Femur (tissue), 1 donor: ENCODE data around the gene CDH12.
"Not testable (repeated sequence)": the region's sequence is repeated elsewhere in the genome, so short reads cannot be mapped to it uniquely, and the experiment has no call there.

Experiments used
- DNase-seq: peaks from one replicate; pipeline ENCODE4 v3.0.0-alpha.2; 2017

CDH12 gene

GRCh38 chr5:22411554-22412349, 441.4 kb downstream of the CDH12 start:
- DNase-seq, result no peak

- no peak for DNase-seq
Measured at GRCh38 chr5:22391956-22392355, 461.2 kb downstream of the CDH12 start.

GRCh38 chr5:22390888-22391287, 462.3 kb downstream of the CDH12 start:
- DNase-seq, result no peak

DNA sequence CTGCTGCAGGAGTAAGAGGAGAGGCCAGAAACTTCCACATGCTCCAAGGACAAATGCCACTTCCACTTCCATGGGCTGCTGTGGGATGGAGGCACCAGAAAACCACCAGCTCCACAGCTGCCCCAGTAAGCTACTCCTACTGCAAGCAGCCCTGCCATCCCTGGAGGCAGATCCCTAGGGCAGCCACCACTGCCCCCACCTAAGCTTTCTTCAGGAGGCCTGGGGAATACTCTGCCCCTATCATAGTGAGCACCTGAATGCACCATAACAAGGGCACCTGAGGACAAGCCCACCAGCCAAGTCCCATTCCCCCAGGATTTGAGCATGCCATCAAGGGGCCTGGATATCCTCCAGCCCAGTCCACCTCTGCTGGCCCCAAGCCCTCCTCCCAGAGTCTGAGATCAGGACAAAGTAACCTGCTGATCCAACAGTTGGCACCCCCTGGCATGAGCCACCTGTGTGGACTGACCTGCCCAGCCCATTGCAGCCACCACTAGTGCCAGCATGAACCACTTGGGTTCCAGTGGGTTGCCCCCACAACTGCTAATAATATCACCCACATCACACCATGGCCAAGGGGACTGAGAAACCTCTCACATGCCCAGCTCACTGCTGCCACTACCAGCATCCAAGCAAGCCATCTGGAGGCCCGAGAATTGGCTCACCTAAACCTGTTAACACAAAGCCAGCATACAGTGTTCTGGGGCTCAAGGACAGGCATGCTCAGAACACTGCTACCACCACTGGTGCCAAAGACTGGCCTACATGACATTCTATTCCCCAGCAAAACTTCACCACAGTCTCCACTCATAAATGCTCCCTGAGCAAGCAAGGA, 480.1 kb downstream of the CDH12 start:
- no peak for DNase-seq

DNA sequence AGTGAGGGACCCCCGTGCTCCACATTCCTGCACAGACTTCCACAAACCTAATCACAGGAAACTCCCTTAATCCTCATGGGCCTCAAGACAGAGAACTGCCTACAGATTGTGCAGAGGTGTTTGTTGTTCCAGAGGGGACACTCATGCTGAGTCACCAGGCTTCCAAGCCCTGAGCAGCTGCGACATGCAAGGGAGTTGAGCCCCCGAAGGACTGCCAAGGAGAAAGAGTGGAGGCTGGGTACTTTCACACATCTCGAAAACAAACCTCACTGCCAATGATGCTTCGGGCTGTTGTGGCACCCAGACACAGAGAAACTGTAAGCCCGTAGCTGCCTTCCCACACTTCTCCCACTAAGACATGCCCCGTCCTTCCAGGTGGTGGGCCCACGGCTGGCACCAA, 480.8 kb downstream of the CDH12 start:
- no peak for DNase-seq

GRCh38 chr5:22354956-22355355, 498.2 kb downstream of the CDH12 start:
- DNase-seq, result no peak

GRCh38 chr5:22352493-22352892, 500.7 kb downstream of the CDH12 start:
- DNase-seq, result no peak

GRCh38 chr5:22351178-22351577, 502.0 kb downstream of the CDH12 start:
- no peak for DNase-seq

DNA sequence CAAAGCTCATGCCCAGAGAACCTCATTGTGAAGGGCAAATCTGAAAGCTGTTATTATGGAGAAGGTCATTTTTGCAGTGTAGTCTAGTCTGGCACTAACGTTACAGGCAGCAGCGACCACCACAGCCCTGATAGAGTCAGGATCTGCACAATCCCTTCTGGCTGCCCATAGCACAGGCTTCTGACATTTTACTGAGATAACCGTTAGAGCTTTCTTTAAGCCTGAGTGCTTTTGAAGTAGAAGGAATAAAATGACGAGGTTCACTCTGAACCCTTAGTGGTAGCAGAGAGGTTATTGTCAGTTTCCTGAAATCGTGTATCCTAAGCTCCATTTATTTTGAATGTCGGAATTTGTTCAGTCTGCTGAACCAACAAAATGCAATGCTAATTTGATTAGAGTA, 505.1 kb downstream of the CDH12 start:
- DNase-seq, result no peak

- no peak for DNase-seq
Measured at GRCh38 chr5:22344000-22344399, 509.1 kb downstream of the CDH12 start.

DNA sequence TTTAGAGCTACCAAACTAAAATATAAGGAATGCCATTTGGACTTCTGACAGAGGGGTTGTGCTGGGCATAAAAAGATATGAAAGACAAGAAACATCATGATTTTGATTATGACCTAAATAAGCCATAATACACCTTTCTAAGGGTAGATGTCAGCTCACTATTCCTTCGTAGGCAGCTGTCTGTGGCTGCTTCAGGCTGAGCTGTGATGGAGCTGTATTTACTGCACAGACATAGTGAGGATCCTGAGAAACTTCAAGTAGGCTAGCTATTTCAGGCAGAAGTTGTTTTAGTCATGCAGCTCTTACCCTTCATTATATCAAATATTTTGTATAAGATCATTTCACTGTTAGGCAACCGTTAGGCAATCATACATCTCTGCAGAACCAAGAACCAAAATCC, 511.7 kb downstream of the CDH12 start:
- DNase-seq, result no peak

GRCh38 chr5:22332949-22333348, 520.2 kb downstream of the CDH12 start:
- not testable (repeated sequence) for DNase-seq

DNA sequence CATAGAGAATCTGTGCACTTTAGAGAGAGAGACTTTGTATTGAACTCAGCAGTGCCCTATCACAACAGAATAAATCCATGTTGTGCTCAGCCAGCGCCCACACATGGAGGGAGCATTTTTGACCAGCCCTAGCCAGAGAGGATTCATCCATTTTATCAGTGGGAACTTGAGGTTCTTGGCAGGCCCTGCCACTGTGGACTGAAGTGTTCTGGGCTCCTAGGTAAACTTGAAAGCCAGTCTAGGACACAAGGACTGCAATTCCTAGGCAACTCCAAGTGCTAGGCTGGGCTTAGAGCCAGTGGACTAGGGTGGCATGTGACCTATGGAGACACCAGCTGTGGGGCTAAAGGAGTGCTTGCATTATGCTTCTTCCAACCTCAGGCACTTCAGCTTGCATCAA, 523.5 kb downstream of the CDH12 start:
- DNase-seq, result no peak

- DNase-seq, result no peak
Measured at GRCh38 chr5:22319798-22320197, 533.3 kb downstream of the CDH12 start.

DNA sequence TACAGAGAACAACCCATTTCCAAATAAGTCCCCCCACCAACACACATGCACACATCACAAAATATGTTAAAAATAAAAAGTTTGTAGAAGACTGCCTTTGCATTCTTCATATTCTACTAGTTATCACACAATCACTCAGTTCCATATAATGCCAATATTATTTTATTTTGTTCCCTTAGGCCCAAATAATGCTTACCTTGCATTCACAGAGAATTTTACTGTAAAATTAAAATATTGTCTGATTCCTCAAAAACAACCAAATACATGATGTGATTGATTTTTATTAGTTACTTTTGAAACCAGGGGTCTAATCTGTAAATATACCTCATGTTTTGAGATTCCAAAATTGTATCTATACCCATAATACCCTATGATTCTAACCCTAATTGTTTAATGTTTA, 536.9 kb downstream of the CDH12 start:
- no peak for DNase-seq

- not testable (repeated sequence) for DNase-seq
Measured at GRCh38 chr5:22315052-22315451, 538.1 kb downstream of the CDH12 start.

DNA sequence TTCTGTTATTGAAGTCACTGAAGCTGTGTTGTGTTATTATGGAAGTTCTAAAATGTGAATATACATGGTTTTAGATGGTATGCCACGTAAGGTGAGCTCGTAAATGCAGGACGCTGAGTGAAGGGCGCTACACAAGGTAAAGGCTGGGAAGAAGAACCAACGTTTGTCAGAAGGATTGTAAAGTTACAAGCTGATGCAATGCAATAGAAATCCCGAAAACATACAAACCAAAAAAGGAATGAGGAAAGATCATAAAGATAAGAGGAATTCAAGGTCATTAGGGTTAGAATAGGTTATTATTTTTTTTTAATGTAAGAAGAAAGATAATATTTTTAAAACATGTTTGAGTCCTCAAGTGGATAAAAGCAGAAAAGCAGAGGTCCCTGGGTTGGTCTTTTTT, 538.6 kb downstream of the CDH12 start:
- DNase-seq, result no peak

- DNase-seq, result no peak
Measured at GRCh38 chr5:22306011-22306410, 547.1 kb downstream of the CDH12 start.

- DNase-seq, result no peak
Measured at GRCh38 chr5:22295832-22296231, 557.3 kb downstream of the CDH12 start.

- DNase-seq, result no peak
Measured at GRCh38 chr5:22293147-22293546, 560.0 kb downstream of the CDH12 start.

- no peak for DNase-seq
Measured at GRCh38 chr5:22278164-22278563, 575.0 kb downstream of the CDH12 start.

GRCh38 chr5:22277006-22277405, 576.1 kb downstream of the CDH12 start:
- DNase-seq, result no peak

DNA sequence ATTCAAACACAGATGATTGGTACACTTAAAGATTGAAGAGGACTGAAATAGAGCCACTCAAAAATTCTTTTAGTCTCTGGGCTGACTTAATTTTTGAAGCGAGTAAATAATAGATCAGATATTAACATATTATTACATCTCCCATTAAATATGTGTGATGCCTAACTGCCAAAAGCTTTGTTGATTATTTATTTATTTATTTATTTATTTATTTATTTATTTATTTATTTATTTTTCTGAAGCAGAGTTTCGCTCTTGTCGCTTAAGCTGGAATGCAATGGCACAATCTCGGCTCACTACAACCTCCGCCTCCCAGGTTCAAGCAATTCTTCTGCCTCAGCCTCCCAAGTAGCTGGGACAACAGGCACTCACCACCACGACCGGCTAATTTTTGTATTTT, 587.3 kb downstream of the CDH12 start:
- not testable (repeated sequence) for DNase-seq

DNA sequence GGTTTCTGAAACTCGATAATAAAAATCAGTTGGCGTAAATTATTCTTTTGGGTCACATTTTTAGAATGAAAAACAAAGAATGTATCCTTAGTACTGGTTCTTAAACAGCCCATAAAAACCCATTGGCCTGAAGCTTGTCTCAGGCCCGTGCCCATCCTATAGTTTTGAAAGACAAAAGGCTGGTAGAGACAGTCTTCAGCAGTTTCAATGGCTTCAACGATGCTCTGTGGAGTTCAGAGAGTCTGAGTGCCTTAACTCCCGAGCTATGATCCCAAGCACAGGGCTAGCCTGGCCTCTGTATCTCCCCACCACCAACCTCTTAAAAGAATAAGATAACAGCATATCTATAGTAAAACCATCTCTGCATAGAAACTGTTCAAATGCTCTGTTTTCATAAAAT, 595.0 kb downstream of the CDH12 start:
- DNase-seq, result no peak
